Kidney tubule cell (primary cell): Measurements from ENCODE around the gene KATNAL1.
"Not testable (repeated sequence)": the region's sequence is repeated elsewhere in the genome, so short reads cannot be mapped to it uniquely, and the experiment has no call there.

Experiments
- DNase-seq: peaks from one replicate; pipeline ENCODE4 v3.0.0-alpha.2; 2018; ENCODE audit warnings: low spot score

The KATNAL1 gene

DNA sequence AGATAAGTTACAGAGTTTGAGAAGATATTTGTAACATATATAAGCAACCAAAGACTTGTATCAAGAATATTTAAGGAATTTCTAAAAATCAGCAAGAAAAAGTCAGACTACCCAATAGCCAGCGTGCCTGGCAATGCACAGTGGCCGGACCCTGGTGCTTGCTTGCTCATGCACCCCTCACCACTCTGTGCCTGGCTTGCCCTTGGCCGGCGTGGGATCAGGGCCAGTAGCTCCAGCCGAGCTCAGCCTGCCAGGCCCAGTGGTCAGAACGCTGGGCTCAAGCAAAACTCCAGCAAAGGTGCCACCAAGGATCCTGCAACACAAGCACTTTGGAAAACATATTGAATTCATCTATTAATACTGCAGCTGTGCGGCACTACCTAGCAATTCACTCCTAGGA lies 95.1 kb downstream of the KATNAL1 start:
- DNase-seq = no peak

DNA sequence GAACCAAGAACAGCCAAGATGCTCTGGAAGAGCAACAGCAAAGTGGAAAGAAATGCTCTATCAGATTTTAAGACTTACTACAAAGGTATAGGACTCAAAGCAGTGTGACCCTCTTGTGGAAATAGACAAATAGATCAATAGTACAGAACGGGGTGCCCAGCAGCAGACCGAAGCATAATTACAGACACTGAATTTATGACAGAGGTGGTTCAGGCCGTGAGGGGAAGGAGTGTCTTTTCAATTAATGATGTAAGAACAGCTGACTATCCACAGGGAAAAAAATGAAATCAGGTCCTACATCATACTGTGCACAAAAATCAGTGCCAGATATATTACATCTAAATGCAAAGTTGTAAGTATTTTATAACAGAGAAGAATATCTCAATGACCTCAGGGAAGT lies 95.6 kb downstream of the KATNAL1 start:
- DNase-seq = no peak

DNA sequence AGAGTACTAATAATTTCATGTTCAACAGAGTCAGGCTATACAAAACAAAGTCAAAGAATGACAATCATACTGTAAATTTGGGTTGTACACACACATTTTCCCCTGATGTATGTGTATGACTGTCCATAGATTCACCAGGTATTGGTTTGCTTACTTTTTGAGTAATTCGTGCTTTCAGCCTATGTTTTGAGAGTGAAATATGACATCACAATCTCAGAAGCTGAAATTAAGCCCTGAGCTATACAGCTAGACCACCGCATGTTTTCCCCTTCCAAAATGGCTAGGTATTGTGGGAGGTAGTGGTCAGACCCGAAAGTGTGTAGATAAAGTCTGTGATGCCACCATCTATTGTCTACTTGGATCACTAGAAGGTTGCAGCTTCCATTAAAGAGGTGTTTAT lies 102.8 kb downstream of the KATNAL1 start:
- no peak for DNase-seq

- DNase-seq = peak; percentile 20
Observed at GRCh38 chr13:30196025-30196424, 111.3 kb downstream of the KATNAL1 start.

DNA sequence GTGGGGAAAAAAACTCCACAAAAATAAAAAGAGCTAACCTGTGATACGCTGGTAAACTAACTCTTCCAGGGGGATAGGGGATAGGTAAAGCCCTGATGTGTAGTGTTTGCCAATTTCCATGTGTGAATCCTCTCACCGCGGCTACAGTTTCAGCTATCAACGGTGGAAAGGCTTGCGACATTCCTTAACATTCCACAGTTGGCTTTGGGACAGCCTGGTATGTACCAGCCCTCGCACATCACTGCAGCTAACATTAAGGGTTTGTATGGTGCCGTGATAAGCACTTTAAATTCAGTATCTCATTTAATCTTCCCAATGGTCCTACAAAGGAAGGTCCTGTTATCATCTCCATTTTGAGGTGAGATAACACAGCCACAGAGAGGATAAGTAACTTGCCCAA lies 112.4 kb downstream of the KATNAL1 start:
- no peak for DNase-seq

DNA sequence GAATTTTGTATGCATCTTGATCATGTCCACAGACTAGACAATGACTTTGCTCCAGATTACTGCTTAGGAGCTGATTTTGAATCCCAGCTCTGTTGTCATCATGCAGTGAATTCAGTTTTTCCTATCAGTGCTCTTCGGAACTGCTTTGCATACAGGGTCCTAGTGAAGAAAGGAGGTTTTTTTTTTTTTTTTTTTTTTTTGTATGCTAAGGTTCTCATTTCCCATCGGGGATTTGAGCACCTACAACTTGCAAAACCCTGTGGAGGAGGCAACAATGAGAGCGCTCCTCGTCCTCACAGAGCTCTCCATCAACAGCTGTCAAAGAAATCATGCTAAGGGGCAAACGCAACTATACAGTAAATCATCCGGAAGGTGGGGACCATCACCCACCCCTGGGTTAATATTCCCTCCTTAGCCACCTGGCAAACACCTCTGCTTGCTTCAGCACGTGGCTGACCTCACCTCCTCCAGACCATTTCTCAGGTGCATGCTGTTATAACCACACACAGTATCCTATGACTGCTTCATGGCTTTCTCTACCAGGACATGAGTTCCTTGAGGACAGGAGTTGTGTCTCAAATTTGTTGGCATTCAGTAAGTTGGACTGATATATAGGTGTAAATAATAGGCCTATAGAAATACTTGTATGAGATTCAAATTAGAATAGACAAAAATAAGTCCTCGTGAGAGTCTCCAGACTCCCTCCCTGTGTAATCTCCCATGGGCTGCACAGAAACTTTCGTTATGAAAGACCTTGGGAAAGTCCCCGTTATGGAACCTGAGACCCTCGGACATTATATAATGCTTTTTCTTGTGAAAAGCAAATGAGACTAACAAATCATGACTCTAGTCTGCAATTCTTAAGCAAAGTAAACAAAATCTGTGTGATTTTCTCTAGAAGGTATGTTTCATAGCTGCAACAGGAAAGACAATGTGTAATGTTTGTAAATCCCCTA lies 113.8 kb downstream of the KATNAL1 start:
- DNase-seq = no peak

DNA sequence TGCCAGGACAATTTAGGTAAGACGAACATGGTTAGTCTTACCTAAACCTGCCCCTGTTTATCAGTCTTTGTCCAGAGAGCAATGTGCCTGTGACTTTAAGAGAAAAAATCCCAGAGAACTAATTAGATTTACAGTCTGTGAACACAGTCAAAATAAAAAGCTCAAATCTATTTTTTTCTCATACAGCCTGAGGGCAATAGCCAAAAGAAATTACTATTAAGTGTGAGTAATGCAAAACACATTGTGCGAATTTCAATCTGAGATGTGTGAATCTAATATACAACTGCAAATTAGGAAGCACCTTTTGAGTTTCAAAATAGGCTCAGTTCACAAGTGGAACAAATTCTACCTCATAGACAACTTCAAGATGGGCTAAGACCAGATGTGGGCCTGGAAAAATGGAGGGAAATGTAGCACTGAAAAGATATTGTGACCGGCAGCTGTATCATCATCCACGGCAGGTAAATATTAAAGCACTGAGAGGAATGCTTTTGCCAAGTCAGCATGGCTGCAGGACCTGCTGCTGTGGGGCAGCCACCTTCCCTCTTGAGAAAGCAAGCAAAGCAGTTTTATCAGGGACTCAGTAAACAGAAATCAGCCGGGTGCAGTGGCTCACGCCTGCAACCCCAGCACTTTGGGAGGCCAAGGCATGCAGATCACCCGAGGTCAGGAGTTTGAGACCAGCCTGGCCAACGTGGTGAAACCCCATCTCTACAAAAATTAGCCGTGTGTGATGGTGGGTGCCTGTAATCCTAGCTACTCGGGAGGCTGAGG lies 114.8 kb downstream of the KATNAL1 start:
- no peak for DNase-seq

GRCh38 chr13:30191491-30192100 lies 115.8 kb downstream of the KATNAL1 start:
- peak; percentile 84 for DNase-seq

DNA sequence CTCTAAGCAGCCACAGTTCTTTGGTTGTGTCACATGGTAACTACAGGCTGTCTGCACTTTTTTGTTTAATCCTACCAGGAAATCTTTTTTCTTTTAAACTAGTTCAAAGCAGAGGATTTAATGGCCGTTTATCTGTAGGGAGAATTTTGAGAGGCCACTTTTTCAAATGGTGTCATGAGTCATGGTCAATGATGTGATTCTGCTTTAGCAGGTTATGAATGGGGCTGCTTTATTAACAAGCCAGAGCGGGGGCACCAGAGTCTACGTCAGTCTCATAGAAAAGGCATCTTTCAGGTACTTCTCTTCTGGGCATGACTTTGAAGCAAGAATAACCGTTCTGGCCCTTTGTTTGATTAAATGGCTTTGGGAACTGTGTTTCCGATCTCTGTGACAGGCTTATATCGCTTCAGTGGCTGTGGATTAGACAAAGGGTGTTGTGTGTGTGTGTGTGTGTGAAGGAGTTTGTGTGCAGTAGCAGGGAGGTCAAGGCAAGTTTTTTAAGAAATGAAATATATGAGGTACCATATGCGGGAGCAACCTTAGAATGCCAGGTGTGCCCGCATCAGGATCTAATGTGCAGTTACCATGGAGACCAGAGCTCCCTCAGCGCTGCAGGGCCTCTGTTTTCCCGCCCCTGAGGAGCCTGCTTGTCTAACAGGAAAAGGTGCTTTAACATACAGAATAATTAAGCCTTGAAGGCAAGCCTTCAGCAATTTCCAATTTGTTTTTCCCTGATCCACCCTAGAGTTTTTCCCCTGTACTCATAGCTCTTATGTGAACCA lies 120.5 kb downstream of the KATNAL1 start:
- no peak for DNase-seq

GRCh38 chr13:30181888-30182651 lies 125.3 kb downstream of the KATNAL1 start:
- DNase-seq = no peak

GRCh38 chr13:30179597-30180276 lies 127.6 kb downstream of the KATNAL1 start:
- no peak for DNase-seq

- no peak for DNase-seq
Observed at GRCh38 chr13:30178976-30179375, 128.4 kb downstream of the KATNAL1 start.

- no peak for DNase-seq
Observed at GRCh38 chr13:30175166-30175565, 132.2 kb downstream of the KATNAL1 start.

- DNase-seq = not testable (repeated sequence)
Observed at GRCh38 chr13:30174250-30174649, 133.1 kb downstream of the KATNAL1 start.

- no peak for DNase-seq
Observed at GRCh38 chr13:30173303-30173610, 134.1 kb downstream of the KATNAL1 start.

GRCh38 chr13:30172593-30173302 lies 134.6 kb downstream of the KATNAL1 start:
- DNase-seq = peak; percentile 80

DNA sequence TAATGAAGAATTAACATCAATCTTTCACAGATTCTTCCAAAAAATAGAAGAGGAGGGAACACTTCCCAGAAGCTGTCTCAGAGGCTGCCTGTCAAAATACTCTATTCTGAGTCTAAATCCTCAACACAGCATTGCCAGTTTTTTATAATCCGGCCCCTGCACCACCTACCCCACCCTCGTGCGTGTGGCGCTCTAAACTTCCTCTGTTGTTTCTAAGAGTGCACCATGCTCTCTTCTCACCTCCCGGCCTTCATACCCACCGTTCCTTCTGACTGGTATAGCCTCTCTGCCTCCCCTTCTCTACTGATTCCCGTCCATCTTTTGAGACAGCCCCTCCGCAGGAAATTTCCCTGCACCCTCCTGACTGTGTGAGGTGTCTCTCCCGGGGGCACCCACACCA lies 136.8 kb downstream of the KATNAL1 start:
- DNase-seq = no peak

DNA sequence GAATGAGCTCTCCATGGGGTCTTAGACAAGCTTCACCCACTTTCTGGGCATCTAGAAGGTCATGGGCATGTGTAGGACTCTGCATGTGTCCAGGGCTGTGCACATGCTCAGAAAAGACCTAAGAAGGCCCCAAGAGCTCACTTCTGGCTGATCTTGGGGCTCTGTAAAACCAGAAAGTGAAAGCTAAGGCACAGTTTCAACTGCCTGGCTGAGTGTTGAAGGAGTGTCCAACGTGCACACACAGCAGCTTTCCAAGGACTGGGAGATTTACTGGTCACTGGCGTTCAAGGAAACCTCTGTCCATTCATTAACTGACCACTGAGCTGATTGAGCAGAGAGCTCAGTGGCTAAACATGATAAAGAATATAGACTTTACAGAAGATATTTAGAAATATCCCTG lies 137.9 kb downstream of the KATNAL1 start:
- peak; percentile 49 for DNase-seq

- peak; percentile 33 for DNase-seq
Observed at GRCh38 chr13:30165796-30166195, 141.6 kb downstream of the KATNAL1 start.

DNA sequence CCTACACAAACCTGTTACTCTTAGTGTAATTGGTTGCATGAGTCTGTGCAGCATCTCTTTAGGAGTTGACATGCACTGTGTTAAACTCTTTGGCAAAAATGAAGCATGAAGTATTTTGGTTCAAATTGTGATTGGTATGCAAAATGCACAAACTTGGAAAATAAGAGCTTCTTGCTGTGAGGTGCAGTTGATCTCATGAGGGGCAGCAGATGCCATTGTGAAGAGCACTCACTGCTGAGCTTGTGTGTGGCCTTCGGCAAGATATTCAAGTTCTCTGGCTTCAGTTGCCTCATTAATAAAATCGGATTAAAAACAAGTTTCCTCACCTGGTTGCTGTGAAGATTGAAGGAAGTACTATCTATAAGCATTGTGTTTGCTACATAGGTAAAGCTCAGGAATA lies 142.3 kb downstream of the KATNAL1 start:
- no peak for DNase-seq
